Inflammatory macrophage treated with lipopolysaccharide for 4 hours (primary cell): ENCODE results near the gene ZNF646.
"Not testable (repeated sequence)": the region's sequence is repeated elsewhere in the genome, so short reads cannot be mapped to it uniquely, and the experiment has no call there.

Experiments used
- DNase-seq: peaks from one replicate; pipeline ENCODE4 v3.0.0-alpha.2; 2020

ZNF646 gene

DNA sequence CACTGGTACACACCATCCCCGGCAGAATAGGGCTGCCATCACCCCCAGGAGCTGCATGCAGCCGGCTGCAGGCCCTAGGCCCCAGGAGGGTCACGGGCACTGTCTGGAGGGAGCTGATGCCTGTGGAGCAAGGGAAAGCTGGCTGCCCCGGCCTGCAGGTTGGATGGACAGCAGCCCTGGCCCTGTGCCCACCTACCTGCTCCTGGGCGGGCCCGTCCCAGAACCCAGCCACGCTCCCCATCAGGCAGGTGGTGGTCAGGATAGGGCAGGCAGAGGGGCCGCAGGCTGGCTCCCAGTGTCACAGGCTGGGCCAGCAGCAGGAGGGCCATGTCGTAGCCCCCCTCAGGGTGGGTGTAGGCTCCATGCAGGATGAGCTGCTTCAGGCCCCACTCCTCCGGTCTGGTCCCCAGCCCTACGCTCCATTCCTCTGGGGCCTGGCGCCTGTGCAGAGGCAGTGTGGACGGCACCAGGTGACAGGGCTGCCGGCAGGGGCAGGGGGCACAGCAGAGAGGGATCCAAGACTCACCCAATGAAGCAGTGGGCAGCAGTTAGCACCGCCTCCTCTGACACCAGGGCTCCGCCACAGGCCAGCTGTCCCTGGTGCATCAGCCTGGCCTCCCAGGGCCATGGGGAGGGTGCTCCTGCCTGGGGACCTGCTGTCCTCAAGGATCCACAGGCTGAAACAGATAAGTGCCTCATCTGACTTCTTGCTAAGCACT lies 10.5 kb downstream of the ZNF646 start:
- DNase-seq: no peak

DNA sequence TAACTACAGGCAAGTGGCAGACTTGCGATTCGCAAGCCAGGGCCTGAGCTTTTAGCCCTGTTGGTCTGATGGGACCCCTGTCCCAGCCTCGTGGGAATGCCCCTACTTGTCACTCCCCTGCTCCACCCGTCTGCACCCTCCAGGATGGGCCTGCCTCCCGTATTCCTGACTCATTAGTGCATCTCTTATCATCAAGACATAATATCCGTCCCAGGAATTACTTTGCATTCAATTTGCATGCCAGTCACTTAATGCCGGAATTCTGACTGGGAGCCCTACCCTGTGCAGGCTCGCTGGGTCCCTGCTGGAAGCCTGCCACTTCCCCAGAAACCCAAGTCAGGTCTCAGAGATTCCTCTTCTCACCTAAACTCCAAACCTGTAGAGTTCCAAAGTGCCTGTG lies 11.2 kb downstream of the ZNF646 start:
- no peak for DNase-seq

- no peak for DNase-seq
Measured at GRCh38 chr16:31085873-31086628, 11.8 kb downstream of the ZNF646 start.

DNA sequence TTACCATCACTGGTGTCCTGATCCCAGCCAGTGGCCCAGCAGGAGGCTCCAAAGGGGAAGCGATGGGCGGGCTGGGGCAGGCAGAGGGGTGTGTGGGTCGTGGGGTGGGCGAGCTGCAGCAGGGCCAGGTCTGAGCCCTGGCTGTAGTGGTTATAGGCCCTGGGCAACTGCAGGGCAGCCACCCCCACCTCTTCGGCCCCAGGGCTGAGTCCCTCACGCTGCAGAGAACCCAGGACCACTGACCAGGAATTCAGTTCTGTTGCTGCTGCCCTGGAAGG lies 12.3 kb downstream of the ZNF646 start:
- DNase-seq: no peak

DNA sequence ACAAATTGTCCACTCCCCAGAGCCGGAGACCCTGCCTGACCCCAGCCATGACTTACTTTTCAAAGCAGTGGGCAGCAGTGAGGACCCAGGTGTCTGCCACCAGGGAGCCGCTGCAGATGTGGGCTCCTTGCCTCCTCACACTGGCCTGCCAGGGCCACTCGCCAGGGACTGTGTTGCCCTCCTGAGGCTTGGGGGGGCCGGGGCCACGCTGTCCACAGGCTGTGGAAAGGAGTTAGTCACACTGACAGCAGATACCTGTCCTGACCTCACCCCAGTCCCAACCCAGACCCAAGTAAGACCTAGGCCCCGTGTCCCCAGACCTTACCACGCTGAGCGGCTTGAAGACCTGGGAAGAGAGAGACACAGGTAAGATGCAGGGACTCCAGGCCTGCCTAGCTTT lies 13.3 kb downstream of the ZNF646 start:
- no peak for DNase-seq

DNA sequence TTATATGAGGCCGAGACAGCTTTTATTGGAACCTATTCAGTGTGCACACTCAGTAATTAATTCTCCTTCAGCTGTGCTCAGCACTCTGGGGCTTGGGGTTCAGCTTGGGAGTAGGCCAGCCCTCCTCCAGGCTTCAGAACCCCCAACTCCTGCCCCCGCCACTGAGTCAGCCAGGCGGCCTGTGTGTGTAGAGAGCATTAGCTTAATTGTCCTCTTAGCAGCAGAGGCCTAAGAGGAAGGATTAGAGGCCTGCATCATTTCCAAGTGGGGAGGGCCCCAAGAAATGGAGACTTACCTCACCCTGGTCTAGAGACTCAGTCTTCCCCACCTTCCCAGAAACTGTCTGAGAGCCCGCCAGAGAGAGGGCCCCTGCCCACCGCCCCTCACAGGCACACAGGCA lies 13.7 kb downstream of the ZNF646 start:
- DNase-seq: no peak

- DNase-seq: no peak
Measured at GRCh38 chr16:31088459-31089183, 14.4 kb downstream of the ZNF646 start, which contains the start of gene PRSS53. PRSS53 (minus strand) TSS chr16:31088943; CDS start chr16:31088809, 134 bp downstream.

DNA sequence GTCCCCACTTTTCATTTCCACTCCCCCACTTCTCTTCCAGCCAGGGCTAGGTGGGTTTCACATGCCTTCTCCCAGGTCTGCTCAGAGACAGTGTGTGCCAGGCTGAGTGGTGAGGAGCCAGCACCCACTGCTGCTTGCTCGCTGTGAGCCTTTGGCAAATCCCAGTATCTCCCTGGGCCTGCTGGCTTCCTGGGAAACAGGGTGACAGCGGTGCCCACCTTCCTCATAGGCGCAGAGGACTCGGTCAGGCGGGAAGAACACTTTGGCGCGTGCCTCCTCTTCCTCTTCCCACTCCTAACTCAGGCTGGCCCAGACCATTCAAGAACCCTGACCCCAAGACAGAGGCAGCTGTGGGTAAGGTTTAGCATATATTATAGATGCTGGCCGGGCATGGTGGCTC lies 15.0 kb downstream of the ZNF646 start:
- DNase-seq: no peak

DNA sequence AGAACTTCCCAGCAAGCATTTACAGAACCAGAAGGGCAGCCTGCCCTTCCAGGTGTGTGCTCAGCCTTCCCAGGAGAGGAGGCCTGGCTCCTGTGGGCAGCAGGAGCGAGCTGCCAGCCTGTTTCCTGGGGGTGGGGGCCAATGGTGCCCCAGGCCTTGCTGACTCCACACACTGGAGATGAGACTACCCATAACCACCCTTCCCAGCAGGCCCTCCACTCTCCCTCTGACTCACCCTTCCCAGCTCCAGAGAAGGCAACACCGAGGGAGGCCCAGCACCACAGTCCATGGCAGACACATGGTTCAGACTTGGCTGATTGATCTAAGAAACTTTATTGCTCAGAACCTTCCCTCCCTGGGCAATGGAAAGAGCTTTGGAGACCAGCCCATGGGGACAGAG lies 16.3 kb downstream of the ZNF646 start:
- no peak for DNase-seq

DNA sequence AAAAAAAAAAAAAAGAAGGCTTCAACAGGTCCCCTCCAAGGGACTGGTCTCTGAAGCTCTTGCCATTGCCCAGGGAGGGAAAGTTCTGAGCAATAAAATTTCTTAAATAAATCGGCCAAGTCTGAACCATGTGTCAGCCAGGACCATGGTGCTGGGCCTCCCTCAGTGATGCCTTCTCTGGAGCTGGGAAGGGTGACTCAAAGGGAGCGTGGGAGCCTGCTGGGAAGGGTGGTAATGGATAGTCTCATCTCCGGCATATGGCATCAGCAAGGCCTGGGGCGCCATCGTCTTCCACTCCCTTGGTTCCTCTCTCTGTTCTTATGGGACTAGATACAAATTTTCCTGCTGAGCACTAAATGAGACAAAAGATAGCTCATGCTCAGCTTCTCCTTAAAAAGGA lies 18.1 kb downstream of the ZNF646 start:
- DNase-seq: no peak

DNA sequence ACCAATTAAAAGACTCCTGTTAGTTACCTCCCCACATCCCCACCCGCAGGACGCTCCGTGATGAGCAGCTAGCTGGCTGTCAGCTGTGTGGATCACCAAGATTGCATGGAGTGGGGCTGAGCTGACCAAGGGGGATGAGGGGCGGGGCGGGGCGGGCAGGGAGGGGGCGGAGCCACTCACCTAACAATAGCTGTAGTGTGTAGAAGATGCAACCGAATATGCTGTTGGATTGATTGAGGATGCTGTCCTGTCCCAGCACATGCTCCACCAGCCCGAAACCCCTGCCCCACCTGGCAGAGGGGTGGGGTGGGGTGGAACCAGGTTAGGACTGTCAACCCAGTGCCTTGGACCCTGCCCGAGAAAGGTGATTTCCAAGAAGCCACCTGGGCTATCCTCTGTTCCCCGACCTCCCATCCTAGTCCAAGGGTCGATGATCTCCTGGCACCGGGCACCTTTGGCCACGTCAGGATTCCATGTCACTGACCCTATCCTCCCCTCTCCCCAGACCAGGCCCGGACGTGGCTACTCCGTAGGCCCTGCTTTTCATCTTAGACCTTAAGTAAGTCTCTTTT lies 19.0 kb downstream of the ZNF646 start:
- DNase-seq: peak; percentile 13

DNA sequence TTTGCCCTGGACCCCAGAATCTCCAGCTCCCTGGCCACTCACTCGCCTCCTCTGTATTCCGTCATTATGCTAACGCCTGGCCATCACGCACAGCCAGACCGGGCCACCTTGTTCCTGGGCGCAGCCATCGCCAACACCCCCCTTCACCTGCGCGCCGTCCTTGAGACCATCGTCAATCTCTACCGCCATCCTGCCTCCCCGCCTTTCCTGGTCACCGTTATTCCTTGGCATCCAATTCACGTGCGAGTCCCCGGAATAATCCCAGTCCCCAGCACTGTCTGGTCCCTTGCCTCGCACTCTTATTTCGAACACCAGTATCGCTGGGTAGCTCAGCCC lies 19.8 kb downstream of the ZNF646 start:
- DNase-seq: no peak

GRCh38 chr16:31094424-31095120 lies 20.4 kb downstream of the ZNF646 start, which contains the start of gene VKORC1:
VKORC1 (minus strand) TSS chr16:31094797; CDS start chr16:31094729, 68 bp downstream.
- DNase-seq: peak; percentile 99

DNA sequence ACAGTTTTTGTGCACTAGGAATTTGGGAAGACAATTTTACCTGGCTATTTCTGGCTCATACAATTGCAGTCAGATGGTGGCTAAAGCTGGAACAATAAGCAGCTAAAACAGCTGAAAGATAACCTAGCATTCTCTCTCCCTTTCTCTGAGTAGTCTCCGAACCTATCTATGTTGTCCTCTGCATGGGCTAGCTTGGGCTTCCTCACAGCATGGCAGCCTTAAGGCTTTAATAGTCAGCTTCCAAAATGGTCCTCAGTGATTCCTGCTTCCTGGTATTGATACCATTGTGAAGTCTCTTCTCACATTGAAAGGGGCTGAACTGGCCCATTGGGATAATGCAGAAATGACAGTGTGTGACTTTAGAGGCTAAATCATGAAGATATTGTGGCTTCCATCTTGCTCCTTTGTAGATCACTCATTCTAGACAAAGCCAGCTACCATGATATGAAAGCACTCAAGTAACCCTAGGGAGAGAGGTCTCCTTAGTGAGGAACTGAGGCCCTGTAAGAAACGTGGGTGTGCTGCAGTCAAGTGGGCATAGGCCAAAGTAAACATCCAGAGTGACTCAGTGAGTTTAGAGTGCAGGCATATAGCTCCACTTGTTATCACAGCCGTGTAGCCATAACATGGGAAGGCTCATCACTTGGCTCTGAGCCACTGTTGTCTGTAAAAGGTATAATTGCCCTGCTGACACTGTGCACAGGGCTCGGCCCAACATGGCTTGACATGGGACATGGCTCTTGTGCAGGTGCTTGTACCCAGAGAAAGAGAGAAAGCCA lies 25.8 kb downstream of the ZNF646 start:
- peak; percentile 17 for DNase-seq

GRCh38 chr16:31100876-31101641 lies 26.8 kb downstream of the ZNF646 start:
- not testable (repeated sequence) for DNase-seq

- peak; percentile 73 for DNase-seq
Measured at GRCh38 chr16:31105677-31106213, 31.5 kb downstream of the ZNF646 start.

- DNase-seq: no peak
Measured at GRCh38 chr16:31106509-31107464, 32.6 kb downstream of the ZNF646 start.

- DNase-seq: peak; percentile 9
Measured at GRCh38 chr16:31107465-31107867, 33.2 kb downstream of the ZNF646 start.

GRCh38 chr16:31108035-31108793 lies 34.0 kb downstream of the ZNF646 start, which contains the start of gene BCKDK:
BCKDK (plus strand) TSS chr16:31108386; CDS start chr16:31109224, 838 bp downstream.
- peak; percentile 83 for DNase-seq
